ENCODE measurements around the gene SBF2.

DNA sequence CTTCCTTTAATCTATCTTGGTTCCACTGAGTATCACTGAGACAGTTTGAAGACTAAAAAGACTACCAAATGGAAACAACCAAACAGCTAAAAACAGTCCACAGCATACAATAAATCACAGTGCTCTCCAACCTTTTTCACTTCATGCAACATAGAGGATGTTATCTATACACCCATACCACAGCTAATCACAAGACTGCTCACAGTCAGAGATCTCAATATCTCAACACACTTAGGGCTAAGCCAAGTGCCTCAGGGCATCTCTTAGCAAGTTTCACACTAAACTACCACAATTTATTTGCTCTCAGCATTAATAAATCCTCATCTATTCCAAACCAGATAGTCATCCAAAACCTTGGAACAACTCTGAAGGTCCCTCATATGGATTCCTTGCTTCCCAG is 129.4 kb downstream of the SBF2 start:
- TF ChIP-seq, protein P1, sequence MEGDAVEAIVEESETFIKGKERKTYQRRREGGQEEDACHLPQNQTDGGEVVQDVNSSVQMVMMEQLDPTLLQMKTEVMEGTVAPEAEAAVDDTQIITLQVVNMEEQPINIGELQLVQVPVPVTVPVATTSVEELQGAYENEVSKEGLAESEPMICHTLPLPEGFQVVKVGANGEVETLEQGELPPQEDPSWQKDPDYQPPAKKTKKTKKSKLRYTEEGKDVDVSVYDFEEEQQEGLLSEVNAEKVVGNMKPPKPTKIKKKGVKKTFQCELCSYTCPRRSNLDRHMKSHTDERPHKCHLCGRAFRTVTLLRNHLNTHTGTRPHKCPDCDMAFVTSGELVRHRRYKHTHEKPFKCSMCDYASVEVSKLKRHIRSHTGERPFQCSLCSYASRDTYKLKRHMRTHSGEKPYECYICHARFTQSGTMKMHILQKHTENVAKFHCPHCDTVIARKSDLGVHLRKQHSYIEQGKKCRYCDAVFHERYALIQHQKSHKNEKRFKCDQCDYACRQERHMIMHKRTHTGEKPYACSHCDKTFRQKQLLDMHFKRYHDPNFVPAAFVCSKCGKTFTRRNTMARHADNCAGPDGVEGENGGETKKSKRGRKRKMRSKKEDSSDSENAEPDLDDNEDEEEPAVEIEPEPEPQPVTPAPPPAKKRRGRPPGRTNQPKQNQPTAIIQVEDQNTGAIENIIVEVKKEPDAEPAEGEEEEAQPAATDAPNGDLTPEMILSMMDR (conservative IDR thresholded peaks at IDR 0.05) = no peak
- TF ChIP-seq ZFX (IDR thresholded peaks at IDR 0.05) = no peak

Data from C4-2B (cell line).